Endothelial cell (in vitro differentiated cells): ENCODE measurements around the gene ZNF789. TPM values are rescaled to one million over a fixed set of nuclear protein-coding genes. Genes with fewer than 3 reads are reported as not detected.

Experiments
- DNase-seq: peaks from one replicate; pipeline ENCODE4 v3.0.0; 2021; ENCODE audit warnings: low spot score
- H3K27ac Mint-ChIP-seq: one replicate; pipeline ENCODE4 v1.8.0; 2021; ENCODE audit warnings: mixed read lengths, inconsistent platforms; ENCODE audit not compliant: unreplicated experiment
- H3K27me3 Mint-ChIP-seq: one replicate; pipeline ENCODE4 v1.8.0; 2021; ENCODE audit warnings: mild to moderate bottlenecking, moderate library complexity, mixed read lengths, inconsistent platforms; ENCODE audit not compliant: unreplicated experiment
- H3K36me3 Mint-ChIP-seq: one replicate; pipeline ENCODE4 v1.8.0; 2021; ENCODE audit warnings: mild to moderate bottlenecking, low read depth, mixed read lengths, inconsistent platforms; ENCODE audit not compliant: unreplicated experiment
- H3K4me1 Mint-ChIP-seq: one replicate; pipeline ENCODE4 v1.8.0; 2021; ENCODE audit warnings: mild to moderate bottlenecking, mixed read lengths, inconsistent platforms; ENCODE audit not compliant: unreplicated experiment
- H3K4me3 Mint-ChIP-seq: one replicate; pipeline ENCODE4 v1.8.0; 2021; ENCODE audit warnings: mild to moderate bottlenecking, mixed read lengths, inconsistent platforms; ENCODE audit not compliant: unreplicated experiment
- H3K9me3 Mint-ChIP-seq: one replicate; pipeline ENCODE4 v1.8.0; 2021; ENCODE audit warnings: mixed read lengths, inconsistent platforms; ENCODE audit not compliant: unreplicated experiment
- total RNA-seq: library from RNA; stranded (reverse); fragmentation: NEBNext Ultra II Directional; extraction: Animal tissue kit (Norgen Biotek cat#: 25700); gene quantifications from one replicate; pipeline ENCODE4 v1.2.1, GENCODE V29; 2021; ENCODE audit not compliant: unreplicated experiment
- TF ChIP-seq, protein P1 (sequence below): fragments of 200-600 bp; sonication (generic); IDR thresholded peaks from one replicate; pipeline ENCODE4 v1.5.0; 2021; ENCODE audit warnings: antibody characterized with exemption; ENCODE audit not compliant: unreplicated experiment

ZNF789 gene
- total RNA-seq, 1 donor from 2014 or later = 17.1 TPM

DNA sequence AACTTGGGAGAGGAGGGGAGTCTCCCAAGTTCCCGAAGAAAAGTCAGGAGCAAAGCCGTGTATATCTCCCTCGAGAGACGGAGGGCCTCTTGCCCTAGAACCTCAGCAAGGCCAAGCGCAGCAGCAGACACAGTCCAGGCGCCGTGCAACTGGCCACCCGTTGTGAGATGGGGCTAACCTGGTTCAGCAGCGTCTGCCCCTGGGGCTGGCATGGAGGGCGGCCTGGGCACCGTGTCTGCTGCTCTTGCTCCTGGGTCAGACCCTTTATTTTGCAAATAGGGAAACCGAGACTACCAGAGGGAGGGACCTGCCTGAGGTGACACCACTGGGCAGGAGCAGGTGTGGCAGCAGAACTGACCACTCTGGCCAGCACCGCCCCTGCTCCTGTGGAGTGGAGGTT, 20.1 kb upstream of the ZNF789 start:
- DNase-seq = no peak
- Mint-ChIP-seq H3K9me3 (no peaks in the 10 kb centered on the region), H3K4me1 (no peaks in the 10 kb centered on the region), H3K27ac (no peak overlapping the region), H3K4me3 (no peak overlapping the region), H3K27me3 (peaks cover 2% of the 10 kb centered on the region), H3K36me3 (peaks cover 32% of the 10 kb centered on the region)
- TF ChIP-seq, protein P1, sequence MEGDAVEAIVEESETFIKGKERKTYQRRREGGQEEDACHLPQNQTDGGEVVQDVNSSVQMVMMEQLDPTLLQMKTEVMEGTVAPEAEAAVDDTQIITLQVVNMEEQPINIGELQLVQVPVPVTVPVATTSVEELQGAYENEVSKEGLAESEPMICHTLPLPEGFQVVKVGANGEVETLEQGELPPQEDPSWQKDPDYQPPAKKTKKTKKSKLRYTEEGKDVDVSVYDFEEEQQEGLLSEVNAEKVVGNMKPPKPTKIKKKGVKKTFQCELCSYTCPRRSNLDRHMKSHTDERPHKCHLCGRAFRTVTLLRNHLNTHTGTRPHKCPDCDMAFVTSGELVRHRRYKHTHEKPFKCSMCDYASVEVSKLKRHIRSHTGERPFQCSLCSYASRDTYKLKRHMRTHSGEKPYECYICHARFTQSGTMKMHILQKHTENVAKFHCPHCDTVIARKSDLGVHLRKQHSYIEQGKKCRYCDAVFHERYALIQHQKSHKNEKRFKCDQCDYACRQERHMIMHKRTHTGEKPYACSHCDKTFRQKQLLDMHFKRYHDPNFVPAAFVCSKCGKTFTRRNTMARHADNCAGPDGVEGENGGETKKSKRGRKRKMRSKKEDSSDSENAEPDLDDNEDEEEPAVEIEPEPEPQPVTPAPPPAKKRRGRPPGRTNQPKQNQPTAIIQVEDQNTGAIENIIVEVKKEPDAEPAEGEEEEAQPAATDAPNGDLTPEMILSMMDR = no peak

DNA sequence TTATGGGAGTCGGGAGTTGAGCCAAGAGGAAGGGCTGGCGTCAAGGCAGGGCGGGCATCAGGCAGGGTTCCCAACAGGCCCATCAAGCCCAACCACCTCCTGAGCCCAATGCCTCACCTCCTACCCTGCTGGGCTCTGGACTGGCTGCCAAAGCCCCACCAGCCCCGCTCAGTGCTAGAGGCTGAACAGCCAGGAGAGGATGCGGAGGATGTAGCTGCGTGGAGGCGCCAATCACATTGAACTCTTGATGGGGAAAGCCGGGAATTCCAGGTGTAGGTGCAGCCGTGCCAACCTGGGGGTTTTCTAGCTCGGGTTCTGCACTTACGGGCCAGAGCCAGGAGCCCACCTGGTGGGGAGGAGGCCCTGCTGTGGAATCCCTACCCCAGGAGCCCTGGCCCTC, 19.6 kb upstream of the ZNF789 start:
- H3K4me3 Mint-ChIP-seq = no peak overlapping the region
- DNase-seq = no peak
- H3K36me3 Mint-ChIP-seq = peaks cover 28% of the 10 kb centered on the region

DNA sequence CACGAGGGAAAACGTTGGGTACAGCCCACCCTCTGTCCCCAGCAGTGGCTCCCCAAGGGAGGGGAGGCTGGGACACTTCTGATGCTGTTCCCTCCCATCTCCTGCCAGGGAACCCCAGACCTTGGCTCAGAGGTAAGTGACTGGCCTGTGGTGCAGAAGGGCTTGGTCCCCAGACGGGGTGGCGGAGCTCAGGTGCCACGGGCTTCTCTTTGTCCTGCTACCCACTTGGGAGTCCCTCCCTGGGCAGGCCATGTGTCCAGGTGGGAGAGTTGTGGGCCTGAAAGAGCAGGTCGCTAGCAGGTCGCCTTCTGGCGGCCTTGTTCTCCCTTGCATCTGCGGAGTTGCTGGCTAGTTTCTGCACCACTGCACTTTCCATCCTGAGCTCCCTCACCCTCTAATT, 16.8 kb upstream of the ZNF789 start:
- Mint-ChIP-seq H3K4me3 (no peak overlapping the region), H3K27ac (no peak overlapping the region), H3K36me3 (peaks cover 43% of the 10 kb centered on the region), H3K4me1 (peaks cover 7% of the 10 kb centered on the region), H3K9me3 (no peaks in the 10 kb centered on the region), H3K27me3 (peaks cover 7% of the 10 kb centered on the region)
- TF ChIP-seq, protein P1 = no peak
- no peak for DNase-seq

More for the DNA sequence above, 19.6 kb upstream of the ZNF789 start:
- TF ChIP-seq, protein P1 = no peak
- no peak overlapping the region for H3K27ac Mint-ChIP-seq
- H3K27me3 Mint-ChIP-seq = peaks cover 2% of the 10 kb centered on the region
- H3K4me1 Mint-ChIP-seq = no peaks in the 10 kb centered on the region
- H3K9me3 Mint-ChIP-seq = no peaks in the 10 kb centered on the region

DNA sequence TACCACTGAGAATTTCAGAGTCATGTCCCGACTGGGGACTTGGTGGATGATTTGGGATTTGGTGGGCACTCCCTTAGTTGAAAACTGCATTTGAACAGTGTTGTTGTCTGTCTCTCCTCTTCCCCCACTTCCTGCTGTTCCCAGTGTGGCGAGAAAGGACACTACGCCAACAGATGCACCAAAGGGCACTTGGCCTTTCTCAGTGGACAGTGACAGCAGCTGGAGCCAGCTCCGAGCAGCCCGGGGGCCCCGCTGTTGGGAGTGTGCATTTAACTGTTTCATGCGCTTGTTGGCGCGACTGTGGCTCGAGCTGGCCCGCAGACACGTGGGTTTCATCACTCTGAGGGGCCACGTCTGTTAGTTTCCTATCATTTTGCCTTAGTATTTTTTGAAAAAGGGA, 16.4 kb upstream of the ZNF789 start:
- Mint-ChIP-seq H3K4me3 (no peak overlapping the region), H3K36me3 (peaks cover 40% of the 10 kb centered on the region), H3K27ac (no peak overlapping the region), H3K9me3 (no peaks in the 10 kb centered on the region), H3K4me1 (peaks cover 7% of the 10 kb centered on the region), H3K27me3 (peaks cover 7% of the 10 kb centered on the region)
- TF ChIP-seq, protein P1 = no peak
- DNase-seq = no peak

DNA sequence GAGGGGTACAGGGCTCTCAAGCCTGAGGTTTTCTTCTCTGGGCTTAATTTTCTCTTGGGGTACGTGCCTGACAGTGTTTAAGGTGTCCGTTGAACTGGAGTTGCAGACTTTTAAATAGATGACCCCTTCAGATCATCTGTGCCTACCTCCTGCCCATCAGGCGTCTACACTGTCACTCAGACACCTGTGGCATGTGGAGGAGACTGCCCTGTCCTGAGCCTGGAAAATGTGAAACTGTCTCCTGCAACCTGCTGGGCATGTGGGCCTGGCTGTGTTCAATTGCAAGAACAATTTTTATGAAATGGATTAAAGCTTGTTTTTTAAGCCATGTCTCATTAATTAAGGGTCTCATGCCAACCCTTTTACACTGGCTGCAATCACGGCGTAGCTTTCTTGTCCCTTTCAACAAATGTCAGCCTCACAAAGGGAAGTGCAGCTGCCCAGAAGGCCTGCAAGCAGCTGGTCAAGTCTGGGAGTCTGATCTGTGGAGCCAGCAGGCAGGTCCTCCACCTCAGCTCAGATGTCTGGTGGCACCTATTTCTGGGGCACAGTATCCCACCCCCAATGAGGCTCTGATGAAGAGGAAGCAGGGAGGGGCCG, 15.5 kb upstream of the ZNF789 start:
- TF ChIP-seq, protein P1 = no peak
- no peaks in the 10 kb centered on the region for H3K9me3 Mint-ChIP-seq
- peaks cover 40% of the 10 kb centered on the region for H3K36me3 Mint-ChIP-seq
- H3K4me3 Mint-ChIP-seq = peak overlapping the region; percentile 59
- H3K27ac Mint-ChIP-seq = no peak overlapping the region
- peaks cover 7% of the 10 kb centered on the region for H3K4me1 Mint-ChIP-seq
- no peak for DNase-seq
- H3K27me3 Mint-ChIP-seq = peaks cover 7% of the 10 kb centered on the region
